Measurements from ENCODE around the gene PTPRN2.

Gene PTPRN2

DNA sequence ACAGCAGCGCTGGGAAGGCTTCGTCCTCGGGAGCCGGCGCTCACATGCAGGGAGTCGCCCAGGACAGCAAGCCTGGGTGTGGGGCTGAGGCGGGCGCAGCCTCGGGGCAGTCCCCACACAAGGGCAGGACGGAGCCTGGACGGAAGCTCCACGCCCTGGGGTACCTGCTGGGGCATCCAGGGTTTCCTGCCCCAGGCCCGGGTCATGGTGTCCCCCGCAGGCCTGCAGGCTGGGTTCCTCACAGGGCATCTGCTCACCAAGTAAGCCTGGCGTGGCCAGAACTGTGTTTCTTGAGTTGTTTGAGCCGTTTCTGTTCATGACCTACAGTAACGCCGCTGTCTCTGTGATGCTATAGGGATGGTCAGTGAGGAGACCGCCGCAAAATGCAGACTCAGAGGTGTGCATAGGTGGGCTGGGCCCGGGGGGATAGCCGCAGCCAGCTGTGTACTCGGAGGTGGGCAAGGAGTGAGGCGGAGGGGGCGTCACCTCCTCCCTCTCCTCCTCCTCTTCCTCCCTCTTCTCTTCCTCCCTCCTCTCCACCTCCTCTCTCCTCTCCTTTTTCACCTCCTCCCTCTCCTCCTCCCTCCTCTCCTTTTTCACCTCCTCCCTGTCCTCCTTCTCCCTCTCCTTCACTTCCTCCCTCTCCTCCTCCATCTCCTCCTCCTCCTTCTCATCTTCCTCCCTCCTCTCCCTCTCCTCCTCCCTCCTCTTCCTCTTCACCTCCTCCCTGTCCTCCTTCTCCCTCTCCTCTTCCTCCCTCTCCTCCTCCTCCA lies 811.9 kb downstream of the PTPRN2 start:
- no peak for DNase-seq (ENCODE audit: low read depth in 2 of 2, low spot score in 1 of 2)

- no peak for DNase-seq (ENCODE audit: low read depth in 2 of 2, low spot score in 1 of 2)
These were observed 812.5 kb downstream of the PTPRN2 start for GRCh38 chr7:157775021-157775559.

- no peak for DNase-seq (ENCODE audit: low read depth in 2 of 2, low spot score in 1 of 2)
These were observed 813.1 kb downstream of the PTPRN2 start for GRCh38 chr7:157774495-157774894.

DNA sequence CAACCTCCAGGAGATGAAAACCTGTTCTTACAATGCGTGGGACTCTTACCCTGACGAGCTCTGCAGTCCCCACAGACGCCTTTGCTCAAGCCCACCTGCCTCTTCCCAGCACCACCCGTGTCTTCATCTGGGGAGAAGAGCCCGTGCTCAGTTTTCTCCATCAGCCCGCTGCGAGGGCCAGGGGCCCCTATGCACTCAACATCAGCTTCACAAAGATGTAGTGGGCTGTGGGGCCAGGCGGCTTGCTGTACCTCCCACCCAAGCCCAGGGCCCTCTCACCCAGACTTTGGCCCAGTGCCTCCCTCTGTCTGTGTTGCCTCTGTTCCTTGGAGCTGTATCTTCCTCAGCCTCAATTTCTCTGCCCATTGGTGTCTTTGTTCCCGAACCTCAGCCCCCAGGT lies 814.3 kb downstream of the PTPRN2 start:
- no peak for DNase-seq (ENCODE audit: low read depth in 2 of 2, low spot score in 1 of 2)

DNA sequence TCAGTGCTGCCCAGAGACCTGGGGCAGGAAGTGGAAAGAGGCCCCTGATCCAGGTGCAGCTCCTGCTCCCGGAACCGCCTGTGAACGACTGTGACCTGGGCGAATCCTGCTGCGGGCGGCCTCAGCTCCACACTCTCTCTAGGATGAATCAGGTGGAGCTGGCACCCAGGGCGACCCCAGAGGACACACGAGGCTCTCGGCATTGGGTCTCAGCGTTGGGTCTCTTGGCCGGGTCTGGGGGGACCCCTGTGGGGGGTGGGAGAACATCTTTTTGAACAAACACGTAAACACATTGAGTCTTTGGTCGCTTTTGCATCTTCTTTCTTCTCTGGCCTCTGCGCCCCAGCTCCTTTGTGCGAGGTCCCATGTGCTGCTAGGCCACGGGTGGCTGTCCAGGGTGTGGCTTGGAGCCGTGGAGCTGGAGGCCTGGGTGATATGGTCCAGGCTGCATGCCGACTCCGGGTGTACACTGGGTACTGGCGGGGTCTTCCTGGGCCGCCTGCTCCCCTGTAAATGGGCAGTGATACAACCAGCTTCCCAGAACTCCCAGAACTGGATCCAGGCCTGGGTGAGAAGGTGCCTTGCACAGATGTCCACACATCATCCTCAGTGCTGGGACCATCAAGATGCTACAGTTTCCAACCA lies 815.0 kb downstream of the PTPRN2 start:
- no peak for DNase-seq (ENCODE audit: low read depth in 2 of 2, low spot score in 1 of 2)

DNA sequence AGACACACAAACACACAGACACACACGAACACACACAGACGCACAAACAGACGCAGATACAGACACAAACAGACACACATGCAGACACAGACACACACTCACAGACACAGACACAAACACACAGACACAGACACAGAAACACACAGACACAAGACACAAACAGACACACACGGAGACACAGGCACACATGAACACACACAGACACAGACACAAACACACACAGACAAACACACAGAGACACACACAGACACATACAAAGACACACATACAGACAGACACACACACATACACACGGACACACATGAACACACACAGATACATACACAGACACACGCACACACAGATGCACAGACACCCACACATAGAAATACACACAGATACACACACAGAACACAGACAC lies 815.9 kb downstream of the PTPRN2 start:
- no peak for DNase-seq (ENCODE audit: low read depth in 2 of 2, low spot score in 1 of 2)

DNA sequence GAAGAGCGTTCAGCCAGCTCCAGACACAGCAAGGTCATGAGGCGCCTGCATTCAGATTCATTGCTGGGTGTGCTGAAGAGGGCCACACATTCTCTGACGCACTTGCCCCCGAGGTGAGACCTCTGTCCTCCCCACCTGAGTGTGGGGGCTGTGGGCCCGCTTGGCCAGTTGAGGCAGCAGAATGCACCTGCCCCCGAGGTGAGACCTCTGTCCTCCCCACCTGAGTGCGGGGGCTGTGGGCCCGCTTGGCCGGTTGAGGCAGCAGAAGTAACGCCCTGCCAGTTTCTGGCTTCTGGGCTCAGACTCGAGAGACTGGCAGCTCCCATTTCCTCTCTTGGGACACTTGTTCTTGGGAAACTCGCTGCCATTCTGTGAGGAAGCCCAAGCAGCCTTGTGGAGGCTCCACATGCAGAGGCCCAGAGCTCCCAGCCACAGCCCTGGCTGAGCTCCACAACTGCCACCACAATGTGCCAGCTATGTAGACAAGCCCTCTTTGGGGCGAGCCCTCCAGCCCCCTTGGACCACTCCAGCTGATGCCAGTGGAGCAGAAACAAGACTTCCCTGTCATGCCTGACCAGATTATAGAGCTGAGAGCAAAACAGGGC lies 816.8 kb downstream of the PTPRN2 start:
- no peak for DNase-seq (ENCODE audit: low read depth in 2 of 2, low spot score in 1 of 2)

DNA sequence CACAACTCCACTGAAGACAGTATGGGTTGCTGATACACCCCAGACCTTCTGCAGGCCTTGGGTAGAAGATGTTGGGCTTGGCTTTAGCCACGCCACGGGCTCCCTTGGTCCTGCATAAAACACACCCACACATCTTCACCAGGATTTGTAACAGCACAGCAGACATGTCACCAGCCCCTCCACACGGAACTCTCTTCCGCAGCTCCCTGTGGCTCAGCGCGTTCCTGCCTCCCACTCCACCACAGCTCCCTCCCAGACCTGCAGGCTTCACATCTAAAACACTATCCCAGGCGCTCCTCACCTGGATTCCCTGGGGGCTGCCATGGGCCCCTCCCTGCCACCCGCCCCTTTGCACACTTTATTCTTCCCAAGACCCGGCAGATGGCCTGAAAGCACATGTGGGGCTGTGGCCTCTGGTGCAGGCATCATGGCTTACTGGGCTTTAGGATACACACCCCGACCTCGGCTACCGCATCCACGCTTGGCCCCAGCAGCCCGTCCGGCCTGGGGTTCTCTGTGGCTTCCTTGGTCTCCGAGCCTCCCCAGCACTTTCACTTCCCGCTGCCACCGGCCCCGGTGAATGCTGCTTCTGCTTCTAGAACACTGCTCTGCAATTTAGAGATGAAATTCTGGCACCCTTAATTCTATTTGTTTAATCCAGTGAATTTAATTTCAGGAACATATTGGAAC lies 818.0 kb downstream of the PTPRN2 start:
- no peak for DNase-seq (ENCODE audit: low read depth in 2 of 2, low spot score in 1 of 2)

- no peak for DNase-seq (ENCODE audit: low read depth in 2 of 2, low spot score in 1 of 2)
These were observed 818.5 kb downstream of the PTPRN2 start for GRCh38 chr7:157769086-157769485.

- no peak for DNase-seq (ENCODE audit: low read depth in 2 of 2, low spot score in 1 of 2)
These were observed 819.4 kb downstream of the PTPRN2 start for GRCh38 chr7:157768198-157768597.

DNA sequence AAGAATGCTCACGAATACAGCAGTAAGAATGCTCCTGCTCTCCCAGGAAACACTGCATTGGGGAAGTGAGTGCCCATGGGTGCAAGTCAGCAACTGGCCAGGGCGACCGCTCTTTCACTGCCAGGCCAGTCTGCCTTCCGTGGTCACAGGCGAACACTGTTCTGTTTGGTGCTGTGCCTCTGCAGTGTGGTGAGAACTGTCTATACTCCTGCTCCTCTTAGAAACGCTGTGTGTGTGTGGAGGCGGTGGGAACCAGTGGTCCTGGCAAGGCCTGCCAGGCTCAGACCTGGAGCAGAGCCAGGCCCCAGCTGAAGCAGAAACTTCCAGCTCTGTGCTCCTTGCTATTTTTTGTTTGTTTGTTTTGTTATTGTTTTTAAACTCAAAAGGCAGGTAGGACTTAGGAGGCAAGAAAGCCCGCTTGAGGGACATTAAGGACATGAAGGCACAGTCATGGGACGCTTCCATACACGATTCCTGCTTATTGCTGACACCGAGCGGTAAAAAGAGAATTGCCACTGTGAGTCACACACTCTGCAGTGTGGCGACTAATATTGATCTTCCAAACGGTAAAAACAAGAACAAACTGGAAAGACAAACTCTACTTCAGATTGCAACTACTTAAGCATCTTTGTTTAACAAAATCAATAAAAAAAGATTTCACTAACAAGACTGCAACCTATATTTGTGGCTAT lies 820.0 kb downstream of the PTPRN2 start:
- DNase-seq (ENCODE audit: low read depth in 2 of 2, low spot score in 1 of 2) = no peak

- DNase-seq (ENCODE audit: low read depth in 2 of 2, low spot score in 1 of 2) = no peak
These were observed 821.5 kb downstream of the PTPRN2 start for GRCh38 chr7:157766098-157766497.

DNA sequence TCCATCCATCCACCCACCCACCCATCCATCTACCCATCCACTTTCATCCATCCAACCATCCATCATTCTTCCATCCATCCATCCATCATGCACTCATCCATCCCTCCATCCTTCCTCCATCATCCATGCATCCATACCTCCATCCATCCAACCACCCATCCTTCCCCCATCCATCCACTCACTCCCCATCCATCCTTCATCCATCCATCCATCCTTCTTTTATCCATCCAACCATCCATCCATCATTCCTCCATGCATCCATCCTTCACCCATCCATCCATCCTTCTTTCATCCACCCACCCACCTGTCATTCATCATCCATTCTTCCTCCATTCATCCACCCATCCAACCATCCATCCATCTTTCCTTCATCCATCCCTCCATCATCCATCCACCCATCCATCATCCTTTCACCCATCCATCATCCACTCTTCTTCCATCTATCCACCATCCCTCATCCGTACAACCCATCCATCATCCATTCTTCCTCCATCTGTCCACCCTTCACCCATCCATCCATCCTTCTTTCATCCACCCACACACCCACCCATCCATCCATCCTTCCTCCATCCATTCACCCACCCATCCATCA lies 822.6 kb downstream of the PTPRN2 start:
- no peak for DNase-seq (ENCODE audit: low read depth in 2 of 2, low spot score in 1 of 2)

GRCh38 chr7:157764193-157764592 lies 823.4 kb downstream of the PTPRN2 start:
- DNase-seq (ENCODE audit: low read depth in 2 of 2, low spot score in 1 of 2) = no peak

GRCh38 chr7:157763279-157764000 lies 824.2 kb downstream of the PTPRN2 start:
- DNase-seq (ENCODE audit: low read depth in 2 of 2, low spot score in 1 of 2) = no peak

DNA sequence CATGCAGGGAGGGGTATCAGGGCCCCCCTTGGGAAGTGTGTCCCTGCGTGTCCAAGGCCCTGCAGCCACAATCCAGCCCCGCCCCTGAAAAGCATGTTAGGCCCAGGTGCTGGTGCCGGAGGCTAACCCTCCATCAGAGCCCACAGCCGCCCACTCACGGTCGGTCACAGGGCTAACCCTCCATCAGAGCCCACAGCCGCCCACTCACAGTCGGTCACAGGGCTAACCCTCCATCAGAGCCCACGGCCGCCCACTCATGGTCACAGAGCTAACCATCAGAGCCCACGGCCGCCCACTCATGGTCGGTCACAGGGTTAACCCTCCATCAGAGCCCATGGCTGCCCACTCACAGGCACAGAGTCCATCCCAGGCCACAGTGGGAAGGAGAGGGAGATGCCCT lies 824.8 kb downstream of the PTPRN2 start:
- no peak for DNase-seq (ENCODE audit: low read depth in 2 of 2, low spot score in 1 of 2)

- no peak for DNase-seq (ENCODE audit: low read depth in 2 of 2, low spot score in 1 of 2)
These were observed 827.5 kb downstream of the PTPRN2 start for GRCh38 chr7:157760004-157760730.

- DNase-seq (ENCODE audit: low read depth in 2 of 2, low spot score in 1 of 2) = no peak
These were observed 828.3 kb downstream of the PTPRN2 start for GRCh38 chr7:157759246-157759805.

Measured in stimulated activated CD8-positive, alpha-beta memory T cell treated with anti-CD3 and anti-CD28 coated beads, Interleukin-4, amount 100 ng/mL, for 4 hours (primary cell).